ENCODE measurements around the gene BLCAP.
"Not testable (repeated sequence)": the region's sequence is repeated elsewhere in the genome, so short reads cannot be mapped to it uniquely, and the experiment has no call there.

Gene BLCAP

DNA sequence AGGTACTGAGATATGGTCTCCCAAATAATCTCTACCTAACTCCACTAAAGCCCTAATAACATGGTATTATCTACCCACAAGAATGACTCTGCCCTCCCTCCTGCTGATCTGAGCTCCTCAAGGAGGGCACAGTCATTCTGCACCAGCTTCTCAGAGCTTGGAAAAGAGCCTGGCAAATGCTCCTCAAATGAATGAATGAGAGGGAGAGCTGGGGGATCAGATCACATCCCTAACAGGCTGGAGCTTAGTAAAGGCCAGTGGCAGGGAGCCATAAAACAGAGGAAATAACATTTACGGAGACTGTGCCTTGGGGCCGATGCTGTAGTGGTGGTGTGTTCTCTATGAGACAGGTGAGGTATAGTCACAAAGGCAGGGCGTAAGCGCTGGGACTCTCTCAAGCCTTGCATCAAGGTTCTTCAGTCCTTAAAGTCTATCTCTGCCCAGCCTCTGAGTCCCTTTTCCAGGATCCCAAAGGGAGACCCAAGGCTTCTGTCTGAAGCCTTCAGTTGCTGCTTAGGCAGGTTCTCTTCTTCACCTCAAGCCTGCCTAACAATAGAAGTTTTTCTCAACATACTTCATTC, 13.8 kb downstream of the BLCAP start:
- no peak for DNase-seq

DNA sequence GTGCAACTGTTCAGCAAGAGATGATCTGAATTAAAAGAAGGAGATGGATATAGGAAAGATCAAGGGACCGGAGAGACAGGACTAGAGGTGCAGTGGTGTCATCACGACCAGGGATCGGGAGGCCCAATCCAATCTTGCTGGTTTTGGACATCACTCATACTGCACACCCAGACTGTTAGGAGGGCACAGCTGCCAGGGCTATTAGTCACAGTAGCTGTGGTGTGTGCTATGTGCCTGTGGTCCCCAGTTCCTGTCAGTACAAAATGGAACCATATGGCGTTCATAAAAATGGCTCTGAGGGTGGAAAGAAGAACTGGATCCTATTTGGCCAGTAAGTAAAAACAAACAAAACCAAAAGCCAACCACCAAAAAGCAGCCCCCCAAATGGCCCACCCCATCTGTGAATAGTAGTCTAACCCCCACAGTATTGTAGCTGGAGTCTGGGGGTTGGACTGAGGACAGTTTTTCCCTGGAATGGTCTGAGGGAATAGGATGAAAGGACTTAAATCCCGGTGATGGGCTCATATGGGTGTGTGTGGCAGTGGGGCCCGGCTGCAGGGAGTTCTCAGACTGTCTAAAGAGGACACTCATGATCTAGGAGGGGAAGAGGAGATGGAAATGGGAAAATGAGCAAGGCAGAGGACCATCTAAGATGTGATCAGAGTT, 15.9 kb downstream of the BLCAP start:
- DNase-seq, result peak; percentile 92

DNA sequence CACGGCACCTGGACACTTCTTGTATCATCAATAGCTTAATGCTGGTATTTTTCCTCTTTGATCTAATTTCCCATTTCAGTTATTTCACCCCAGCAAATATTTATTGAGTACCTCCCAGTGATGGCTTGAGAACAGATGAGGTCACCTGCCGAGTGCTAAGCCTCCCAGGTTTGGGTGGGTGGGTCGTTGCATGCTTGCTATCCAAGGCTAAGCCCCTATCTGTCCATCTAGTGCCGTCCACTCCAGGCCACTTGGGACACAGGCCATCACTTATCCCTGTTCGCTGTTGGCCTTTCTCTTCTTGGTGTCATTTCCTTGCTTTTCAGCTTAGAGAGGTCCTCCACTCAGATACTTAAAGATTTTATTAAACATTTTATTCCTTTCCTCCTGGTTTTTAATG, 17.4 kb downstream of the BLCAP start:
- DNase-seq, result no peak

DNA sequence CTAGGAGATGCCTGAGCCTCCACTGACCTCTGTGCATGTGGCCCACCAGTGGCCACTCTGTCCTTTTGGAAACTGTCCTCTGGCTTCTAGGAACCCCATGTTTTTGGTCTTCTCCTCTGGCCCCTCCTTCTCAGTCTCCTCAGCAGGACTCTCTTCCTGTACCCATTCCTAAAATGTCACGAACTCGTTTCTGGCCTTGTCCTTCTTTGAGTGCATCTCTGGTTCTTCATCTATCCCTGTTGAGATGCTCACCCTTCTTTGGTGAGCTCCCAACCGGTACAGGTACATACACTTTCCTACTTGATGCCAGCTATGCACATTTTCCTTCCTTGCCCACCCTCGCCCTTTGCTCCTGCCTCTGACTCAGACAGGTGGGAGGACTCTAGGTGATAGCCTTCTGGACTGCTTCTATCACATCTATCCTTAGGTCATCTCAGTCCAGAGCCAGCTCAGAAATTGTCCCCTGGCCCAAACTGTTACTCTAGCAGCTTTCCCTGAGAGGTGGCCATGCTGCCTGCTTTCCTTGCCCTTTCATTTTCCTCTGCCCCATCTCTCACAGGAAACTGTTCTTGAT, 21.4 kb downstream of the BLCAP start:
- DNase-seq, result no peak

DNA sequence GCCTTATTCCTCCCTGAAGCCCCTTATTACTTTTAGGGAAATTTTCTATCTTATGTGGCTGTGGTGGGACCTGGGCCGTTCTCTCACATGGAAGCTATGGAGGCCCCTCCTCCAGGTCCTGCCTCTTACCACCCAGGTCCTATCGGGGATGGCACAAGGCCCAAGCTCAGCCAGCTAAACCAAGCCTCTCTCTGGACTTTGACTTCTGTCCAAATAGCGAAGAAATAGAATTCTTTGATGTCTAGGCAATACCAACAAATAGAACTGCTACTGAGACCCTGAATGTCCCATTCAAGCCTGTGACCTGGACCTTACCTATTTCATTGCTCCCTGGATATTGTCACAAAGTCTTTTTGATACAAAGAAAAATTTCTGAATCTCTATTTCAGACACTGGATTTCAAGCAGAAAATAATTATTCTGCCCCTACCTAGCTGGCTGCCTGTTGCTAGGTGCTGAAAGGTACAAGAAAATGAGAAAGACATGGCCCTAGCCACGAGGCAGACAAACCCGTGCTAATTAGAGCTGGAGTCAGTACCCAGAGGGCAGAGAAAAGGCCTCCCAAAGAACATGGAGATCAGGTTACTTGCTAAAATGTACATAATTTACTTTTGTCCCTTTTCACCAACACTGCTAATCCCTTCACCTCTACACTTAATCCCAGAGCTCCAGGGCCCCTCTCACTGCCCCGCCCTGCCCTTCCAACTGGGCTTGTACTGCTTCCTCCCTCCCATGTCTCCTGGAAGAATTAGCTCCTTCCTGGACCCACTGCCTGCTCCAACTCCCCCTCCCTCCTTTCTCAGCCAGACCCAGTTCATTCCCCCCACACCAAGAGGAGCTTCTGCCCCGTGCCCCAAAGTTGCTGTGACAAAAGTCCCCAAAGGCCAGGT, 22.2 kb downstream of the BLCAP start:
- no peak for DNase-seq

DNA sequence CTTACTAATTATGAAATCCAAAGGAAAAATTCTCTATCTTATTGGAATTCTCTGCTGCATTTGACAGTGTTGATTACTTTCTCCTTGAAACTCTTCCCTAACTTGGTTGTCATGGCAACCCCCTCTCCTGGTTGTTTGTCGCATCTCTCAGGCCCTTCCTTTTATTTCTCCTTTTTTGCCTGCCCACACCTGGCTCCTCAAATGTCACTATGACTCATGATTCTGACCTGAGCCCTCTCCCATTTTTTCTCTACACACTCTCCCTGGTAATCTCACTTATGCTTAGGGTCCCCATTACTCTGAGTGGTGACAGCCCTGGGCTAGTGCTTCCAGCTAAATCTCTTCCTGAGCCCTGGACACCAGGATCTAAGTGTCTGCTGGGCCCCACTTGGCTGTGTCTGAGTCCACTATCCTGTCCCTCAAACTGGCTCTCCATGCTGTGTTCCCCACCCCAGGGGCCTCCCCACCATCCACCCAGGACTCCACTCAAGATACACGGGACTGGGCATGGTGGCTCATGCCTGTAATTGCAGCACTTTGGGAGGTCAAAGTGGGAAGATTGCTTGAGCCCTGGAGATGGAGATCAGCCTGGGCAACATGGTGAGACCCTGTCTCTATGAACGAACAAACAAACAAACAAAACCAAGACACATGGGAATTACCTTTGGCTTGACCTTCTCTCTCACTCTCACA, 23.1 kb downstream of the BLCAP start:
- no peak for DNase-seq

DNA sequence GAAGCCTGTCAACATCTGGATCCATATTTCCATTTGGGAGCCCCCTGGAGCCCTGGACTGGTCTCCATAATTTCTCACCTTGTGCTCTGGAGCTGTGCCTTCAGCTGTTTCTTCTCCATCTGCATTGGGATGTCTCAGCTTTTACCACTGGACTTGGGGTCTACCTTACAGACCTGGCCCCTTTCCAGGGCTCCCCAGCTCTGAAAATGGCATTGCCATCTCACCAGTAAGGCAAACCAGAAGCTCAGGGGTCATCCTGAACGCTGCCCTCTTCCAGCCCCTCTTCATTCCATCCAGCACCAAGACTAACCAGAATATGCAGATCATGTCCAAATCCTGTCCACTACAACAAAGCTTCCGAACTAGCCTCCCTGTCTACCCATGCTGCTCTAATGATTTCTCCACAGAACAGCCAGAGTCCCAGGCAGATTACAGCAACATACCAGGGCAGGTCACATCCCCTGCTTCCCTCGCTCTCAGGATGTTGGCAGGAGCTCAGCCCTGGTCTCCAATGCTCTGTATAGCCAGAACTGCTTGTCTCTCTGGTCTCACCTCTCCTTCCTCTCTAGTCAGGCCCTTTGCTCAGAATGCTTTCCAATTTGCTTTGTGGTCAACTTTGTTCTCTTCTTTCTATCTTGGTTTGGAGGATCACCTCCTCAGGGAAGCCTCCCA, 24.3 kb downstream of the BLCAP start:
- no peak for DNase-seq

DNA sequence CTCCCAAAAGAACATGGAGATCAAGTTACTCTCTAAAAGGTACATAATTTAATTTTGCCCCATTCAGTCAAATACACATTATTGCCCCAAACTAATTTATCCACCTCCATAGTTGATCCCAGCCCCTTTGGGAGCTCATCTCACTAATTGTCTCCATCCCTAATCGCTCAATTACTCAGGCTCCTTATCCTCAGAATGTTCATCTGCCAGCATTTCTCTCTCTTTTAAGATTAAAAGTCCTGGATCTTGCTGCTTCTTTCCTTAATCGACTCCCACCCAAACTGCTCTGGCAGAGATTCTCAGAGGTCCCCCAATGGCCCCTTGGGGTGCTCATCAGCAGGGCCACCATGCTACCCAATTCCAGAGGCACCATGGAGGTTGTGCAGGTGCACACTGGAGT, 25.0 kb downstream of the BLCAP start:
- DNase-seq, result no peak

DNA sequence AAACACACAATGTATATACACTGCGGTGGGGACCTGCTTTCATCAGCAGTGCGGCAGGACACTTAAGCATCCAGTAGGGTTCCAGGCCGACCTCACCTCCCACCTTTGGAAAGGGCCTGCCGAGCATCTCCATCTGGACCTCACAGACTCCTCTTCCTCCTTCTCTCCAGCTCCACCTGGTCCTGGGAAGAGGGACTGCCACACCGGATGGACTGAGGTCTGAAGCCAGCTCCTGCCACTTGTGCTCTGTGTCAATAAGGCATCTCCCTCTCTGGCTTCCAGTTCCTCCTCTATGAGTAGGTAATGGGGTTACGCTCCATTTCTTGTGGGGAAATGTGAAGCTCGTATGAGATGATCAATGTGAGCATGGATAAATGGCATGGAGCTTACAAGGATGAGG, 25.7 kb downstream of the BLCAP start:
- DNase-seq, result no peak

DNA sequence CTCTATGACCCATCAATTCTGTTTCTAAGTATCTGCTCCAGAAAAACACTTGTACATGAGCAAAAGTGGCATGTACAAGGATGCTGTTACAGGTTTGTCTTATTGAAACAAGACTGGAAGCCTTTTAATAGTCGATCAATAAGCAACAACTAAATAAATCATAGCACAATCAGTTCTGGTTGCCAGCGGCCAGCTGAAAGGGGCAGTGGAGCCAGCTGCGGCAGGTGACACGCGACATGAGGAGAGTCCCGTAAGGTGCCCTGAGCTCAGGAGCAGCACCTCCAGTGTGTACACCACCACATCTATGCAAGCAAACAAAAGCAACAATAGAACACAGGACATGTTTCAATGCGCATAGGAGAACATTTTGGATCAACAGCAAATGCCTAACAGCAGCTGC, 27.4 kb downstream of the BLCAP start:
- no peak for DNase-seq

DNA sequence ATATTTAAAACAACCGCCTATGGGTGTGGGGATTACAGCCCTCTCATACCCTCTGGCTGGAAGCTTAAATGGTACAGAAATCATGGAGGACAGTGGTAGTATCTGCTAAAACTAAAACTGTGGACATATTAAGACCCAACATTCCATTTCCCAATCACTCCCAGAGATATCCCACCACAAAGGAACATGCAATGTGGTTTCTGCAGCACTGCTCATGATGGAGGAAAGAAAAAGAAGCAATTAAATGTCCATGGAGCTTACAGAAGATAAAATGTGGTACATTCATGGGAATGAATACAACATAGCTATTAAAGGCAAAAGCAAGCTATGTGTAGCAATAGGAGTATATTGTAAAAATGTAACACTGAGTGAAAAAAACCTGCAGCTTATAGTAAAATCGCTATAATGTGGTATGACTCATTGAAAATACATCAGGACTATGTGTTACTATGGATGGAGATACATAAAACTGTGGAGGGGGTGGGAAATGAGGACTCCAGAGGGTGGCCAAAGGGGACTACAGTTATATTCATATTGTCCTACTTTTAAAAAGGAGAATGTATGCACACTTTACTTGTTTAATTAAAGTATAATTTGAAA, 29.5 kb downstream of the BLCAP start:
- peak; percentile 31 for DNase-seq

DNA sequence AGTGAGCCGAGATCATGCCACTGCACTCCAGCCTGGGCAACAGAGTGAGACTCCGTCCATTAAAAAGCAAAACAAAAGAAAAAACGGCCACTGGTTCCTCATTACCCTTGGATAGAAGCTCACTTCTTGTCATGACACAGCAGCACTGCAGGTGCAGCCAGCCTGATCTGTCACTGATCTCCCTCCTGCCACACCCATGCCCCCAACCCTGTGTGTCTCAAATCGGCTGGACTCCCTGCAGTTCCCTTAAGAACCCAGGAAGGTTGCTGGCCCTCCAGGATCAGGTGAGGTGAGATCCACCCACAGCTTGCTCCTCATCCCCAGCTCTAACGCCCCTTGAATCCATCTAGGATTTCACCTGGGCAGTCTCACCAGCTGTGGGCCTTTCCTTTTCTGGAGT, 32.9 kb downstream of the BLCAP start:
- no peak for DNase-seq

DNA sequence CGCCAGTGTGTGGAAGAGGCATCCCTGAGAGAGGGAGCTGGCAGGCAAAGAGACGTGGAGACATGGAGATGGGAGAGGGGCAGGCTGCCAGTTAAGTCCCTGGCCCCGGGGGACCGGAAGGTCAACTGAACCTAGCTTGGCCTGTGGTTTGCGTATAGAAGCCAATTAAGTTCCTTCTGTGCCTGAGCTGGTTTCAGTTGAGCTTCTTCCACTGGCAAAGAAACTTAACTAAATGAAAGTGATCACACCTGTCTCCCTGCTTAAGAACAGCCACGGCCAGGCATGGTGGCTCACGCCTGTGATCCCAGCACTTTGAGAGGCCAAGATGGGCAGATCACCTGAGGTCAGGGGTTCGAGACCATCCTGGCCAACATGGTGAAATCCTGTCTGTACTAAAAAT, 33.4 kb downstream of the BLCAP start:
- no peak for DNase-seq

DNA sequence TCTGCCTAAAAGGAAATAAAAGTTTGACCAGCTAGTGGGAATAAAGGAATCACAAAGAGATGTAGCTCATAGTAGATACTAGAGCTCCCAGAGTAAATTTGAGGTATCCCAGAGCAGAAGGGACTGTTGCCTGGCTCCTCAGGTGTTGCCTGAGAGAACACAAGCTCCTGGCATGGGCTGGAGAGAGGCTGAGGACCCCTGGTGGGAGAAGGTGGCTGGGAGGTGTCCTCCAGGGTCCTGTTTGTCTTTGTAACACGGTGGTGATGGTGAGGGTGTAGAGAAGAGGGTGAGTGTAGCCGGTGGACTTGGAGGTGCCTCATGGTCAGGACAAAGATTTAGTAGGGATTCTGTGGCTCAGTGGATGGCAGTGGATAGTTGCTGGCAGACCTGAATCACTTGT, 34.7 kb downstream of the BLCAP start:
- DNase-seq, result no peak

DNA sequence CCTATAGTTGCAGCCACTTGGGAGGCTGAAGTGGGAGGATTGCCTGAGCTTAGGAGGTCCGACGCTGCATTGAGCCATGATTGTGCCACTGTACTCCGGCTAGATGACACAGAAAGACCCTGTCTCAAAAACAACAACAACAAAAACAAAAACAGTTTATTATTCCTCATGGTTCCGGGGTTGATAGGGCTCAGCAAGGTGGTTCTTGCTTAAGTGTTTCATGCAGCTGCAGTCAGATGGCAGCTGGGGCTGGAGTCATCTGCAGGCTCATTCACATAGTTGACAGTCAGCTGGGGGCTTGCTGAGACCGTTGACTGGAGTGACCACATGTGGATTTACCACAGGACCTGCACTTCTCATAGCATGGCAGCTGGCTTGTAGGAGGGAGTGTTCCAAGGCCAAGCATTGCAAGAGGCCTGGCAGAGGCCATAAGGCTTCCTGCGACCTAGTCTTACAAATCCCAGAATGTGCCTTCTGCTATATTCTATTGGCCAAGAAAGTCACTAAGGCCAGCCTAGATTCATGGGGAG, 35.5 kb downstream of the BLCAP start:
- DNase-seq, result no peak

DNA sequence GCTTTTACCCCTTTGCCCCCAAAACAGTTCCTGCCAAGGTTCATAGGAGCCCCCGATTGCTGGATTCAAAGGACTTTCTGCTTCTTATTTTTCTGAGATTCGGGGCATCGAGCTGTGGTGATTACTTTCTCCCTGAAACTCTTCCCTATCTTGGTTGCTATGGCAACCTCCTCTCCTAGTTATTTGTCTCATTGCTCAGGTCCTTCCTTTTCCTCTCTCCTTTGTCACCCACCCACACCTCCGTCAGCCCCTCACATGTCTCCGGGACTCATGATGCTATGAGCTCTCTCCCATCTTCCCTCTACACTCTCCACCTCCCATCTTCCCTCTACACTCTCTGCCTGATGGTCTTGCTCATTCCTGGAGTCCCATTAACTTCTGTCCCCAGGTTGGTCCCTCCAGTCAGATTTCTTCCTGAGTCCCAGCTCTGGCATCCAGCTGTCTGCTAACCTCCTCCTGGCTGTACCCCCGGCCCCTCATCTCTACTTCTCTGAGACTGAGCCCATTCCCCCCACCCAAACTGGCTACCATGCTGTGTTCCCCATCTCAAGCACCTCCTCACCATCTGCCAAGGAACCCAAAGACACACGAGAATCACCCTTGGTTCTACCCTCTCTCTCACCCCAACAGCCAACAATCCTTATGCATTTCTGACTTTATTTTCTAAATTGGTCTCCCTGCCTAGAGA, 36.9 kb downstream of the BLCAP start:
- DNase-seq, result no peak

DNA sequence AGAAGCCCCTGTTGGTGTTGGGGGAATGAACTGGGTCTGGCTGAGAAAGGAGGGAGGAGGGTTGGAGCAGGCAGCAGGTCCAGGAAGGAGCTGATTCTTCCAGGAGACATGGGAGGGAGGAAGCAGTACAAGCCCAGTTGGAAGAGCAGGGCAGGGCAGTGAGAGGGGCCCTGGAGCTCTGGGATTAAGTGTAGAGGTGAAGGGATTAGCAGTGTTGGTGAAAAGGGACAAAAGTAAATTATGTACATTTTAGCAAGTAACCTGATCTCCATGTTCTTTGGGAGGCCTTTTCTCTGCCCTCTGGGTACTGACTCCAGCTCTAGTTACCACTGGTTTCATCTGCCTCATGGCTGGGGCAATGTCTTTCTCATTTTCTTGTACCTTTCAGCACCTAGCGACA, 41.5 kb downstream of the BLCAP start:
- not testable (repeated sequence) for DNase-seq

DNA sequence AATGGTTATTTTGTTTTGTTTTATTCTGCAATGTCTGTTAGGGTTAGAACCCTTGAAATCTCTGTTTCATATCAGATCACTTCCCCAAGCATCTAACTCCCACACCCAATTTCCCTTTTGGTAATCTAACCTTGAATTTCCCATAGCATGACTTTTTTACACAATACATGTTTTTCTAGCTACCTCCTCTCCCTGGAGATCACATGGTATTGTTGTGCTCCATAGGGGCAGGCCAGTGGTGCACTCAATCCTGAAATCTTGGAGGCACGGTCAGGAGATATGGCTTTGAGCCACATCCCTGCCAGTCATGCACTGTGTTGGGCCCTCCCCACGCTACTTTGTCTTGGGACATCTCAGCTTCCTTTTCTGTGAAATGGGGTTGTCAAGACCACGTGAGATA, 43.3 kb downstream of the BLCAP start:
- no peak for DNase-seq

DNA sequence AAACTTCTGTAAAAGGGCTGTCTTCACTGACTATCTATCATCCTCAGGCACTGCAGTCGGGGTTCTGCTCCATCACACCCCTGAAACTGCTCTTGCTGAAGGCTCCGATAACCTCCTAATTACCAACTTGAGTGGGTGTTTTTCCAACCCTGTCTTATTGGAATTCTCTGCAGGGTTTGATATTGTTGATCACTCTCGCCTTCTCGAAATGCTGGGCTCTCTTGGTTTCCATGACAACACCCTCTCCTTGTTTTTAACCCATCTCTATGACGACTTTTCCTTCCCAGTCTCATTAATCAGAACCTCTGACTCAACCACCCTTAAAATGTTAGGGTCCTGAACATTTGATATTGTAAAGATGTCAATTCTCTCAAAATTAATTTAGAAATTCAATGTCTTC, 46.1 kb downstream of the BLCAP start:
- no peak for DNase-seq

DNA sequence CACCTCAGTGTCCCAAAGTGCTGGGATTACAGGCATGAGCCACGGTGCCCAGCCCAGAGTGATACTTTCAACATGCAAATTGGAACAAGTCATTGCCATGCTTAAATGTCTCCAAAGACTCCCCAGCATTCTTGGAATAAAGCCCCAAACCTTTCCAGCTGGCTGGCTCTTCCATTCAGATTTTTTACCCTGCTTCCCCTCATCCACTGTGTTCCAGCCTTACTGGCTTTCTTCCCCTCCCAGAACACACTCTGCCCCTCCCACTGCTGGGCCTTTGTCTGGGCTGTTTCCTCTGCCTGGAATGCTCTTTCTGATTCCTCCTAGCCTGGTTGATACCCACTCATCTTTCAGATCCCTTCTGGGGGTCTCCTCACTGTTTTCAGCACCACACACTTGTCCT, 46.8 kb downstream of the BLCAP start:
- no peak for DNase-seq
